HG03558 (cell line): Measurements from ENCODE around the gene HOXA1.

Experiments
- ATAC-seq: cut with Tn5 transposase; IDR thresholded peaks from one replicate; pipeline ENCODE4 v1.9.1; 2021; ENCODE audit warnings: moderate number of reproducible peaks; ENCODE audit not compliant: unreplicated experiment; ENCODE audit errors: extremely low read depth

HOXA1 gene

GRCh38 chr7:27095897-27096767 is at the start of gene HOXA1:
TSS of gene HOXA1 (minus strand) at chr7:27096000. CDS start at chr7:27095912, 88 bp downstream.
- ATAC-seq: no peak

- no peak for ATAC-seq
Observed at GRCh38 chr7:27145165-27145913, 49.5 kb upstream of the HOXA1 start.

GRCh38 chr7:27144781-27145164 is 49.0 kb upstream of the HOXA1 start:
- no peak for ATAC-seq

GRCh38 chr7:27143950-27144780 is 48.4 kb upstream of the HOXA1 start:
- no peak for ATAC-seq

- ATAC-seq: no peak
Observed at GRCh38 chr7:27143023-27143949, 47.5 kb upstream of the HOXA1 start, which contains the start of gene HOXA5. TSS of gene HOXA5 (minus strand) at chr7:27143681. CDS start at chr7:27143607, 74 bp downstream.

- no peak for ATAC-seq
Observed at GRCh38 chr7:27142580-27143022, 46.8 kb upstream of the HOXA1 start.

- no peak for ATAC-seq
Observed at GRCh38 chr7:27141923-27142579, 46.3 kb upstream of the HOXA1 start.

GRCh38 chr7:27141137-27141922 is 45.5 kb upstream of the HOXA1 start:
- ATAC-seq: no peak

- ATAC-seq: no peak
Observed at GRCh38 chr7:27140126-27140857, 44.5 kb upstream of the HOXA1 start.

- ATAC-seq: no peak
Observed at GRCh38 chr7:27139334-27140125, 43.7 kb upstream of the HOXA1 start.

GRCh38 chr7:27138985-27139333 is 43.2 kb upstream of the HOXA1 start:
- no peak for ATAC-seq

GRCh38 chr7:27138472-27138871 is 42.7 kb upstream of the HOXA1 start:
- no peak for ATAC-seq

- no peak for ATAC-seq
Observed at GRCh38 chr7:27137640-27138315, 42.0 kb upstream of the HOXA1 start.

GRCh38 chr7:27134392-27134791 is 38.6 kb upstream of the HOXA1 start:
- no peak for ATAC-seq

GRCh38 chr7:27133409-27134231 is 37.8 kb upstream of the HOXA1 start:
- no peak for ATAC-seq
